ENCODE results near the gene CLIP1.

DNA sequence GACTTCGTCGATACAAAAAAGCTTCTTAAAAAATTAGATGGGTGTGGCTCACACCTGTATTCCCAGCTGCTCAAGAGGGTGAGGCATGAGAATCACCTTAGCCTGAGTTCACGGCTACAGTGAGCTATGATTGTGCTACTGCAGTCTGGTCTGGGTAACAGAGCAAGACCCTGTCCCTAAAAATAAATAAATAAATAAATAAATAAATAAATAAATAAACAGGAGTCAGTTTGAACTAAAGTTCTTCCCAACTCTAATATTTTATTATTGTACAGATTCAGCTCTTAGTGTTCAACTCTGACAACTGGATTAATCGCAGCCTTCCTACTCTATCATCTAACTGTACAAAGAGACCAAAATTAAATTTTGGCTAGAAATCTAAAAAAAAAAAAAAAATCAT, 12.7 kb upstream of the CLIP1 start:
- TF ChIP-seq, protein P1, sequence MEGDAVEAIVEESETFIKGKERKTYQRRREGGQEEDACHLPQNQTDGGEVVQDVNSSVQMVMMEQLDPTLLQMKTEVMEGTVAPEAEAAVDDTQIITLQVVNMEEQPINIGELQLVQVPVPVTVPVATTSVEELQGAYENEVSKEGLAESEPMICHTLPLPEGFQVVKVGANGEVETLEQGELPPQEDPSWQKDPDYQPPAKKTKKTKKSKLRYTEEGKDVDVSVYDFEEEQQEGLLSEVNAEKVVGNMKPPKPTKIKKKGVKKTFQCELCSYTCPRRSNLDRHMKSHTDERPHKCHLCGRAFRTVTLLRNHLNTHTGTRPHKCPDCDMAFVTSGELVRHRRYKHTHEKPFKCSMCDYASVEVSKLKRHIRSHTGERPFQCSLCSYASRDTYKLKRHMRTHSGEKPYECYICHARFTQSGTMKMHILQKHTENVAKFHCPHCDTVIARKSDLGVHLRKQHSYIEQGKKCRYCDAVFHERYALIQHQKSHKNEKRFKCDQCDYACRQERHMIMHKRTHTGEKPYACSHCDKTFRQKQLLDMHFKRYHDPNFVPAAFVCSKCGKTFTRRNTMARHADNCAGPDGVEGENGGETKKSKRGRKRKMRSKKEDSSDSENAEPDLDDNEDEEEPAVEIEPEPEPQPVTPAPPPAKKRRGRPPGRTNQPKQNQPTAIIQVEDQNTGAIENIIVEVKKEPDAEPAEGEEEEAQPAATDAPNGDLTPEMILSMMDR (IDR thresholded peaks at IDR 0.05) = no peak
- no peak for TF ChIP-seq POLR2A (IDR thresholded peaks at IDR 0.05)

Data from Peyer's patch (tissue), 4 donors.